Liver (tissue), 9 donors: ENCODE data around the gene CYB5D1. TPM values are rescaled to one million over a fixed set of nuclear protein-coding genes. Genes with fewer than 3 reads are reported as not detected.

Experiments used
- DNase-seq: peaks from one replicate; pipeline ENCODE4 v3.0.0-alpha.2; 2017; ENCODE audit warnings: low spot score
- H3K27ac ChIP-seq, 2 donors: one replicate each; pipeline ENCODE4 v1.7.0; 2013; ENCODE audit warnings: inconsistent platforms in 2 of 2, low read length in 2 of 2, control low read depth in 1 of 2, low read depth in 1 of 2, mild to moderate bottlenecking in 1 of 2
- H3K27me3 ChIP-seq, 4 donors: one replicate each; pipeline versions ENCODE4 v1.6.1 to v1.7.0; 2013; ENCODE audit warnings: low read length in 3 of 4, inconsistent platforms in 1 of 4, mild to moderate bottlenecking in 1 of 4, moderate library complexity in 1 of 4; ENCODE audit not compliant: control insufficient read depth in 4 of 4, insufficient read depth in 4 of 4
- H3K36me3 ChIP-seq, 4 donors: one replicate each; pipeline versions ENCODE4 v1.6.1 to v1.7.0; 2013; ENCODE audit warnings: low read length in 3 of 4, mild to moderate bottlenecking in 3 of 4, low read depth in 1 of 4, moderate library complexity in 1 of 4; ENCODE audit not compliant: control insufficient read depth in 4 of 4, insufficient read depth in 3 of 4
- H3K4me1 ChIP-seq, 4 donors: one replicate each; pipeline versions ENCODE4 v1.6.1 to v1.7.0; 2013; ENCODE audit warnings: low read length in 3 of 4, mild to moderate bottlenecking in 3 of 4, moderate library complexity in 1 of 4; ENCODE audit not compliant: control insufficient read depth in 4 of 4, insufficient read depth in 4 of 4
- H3K4me3 ChIP-seq, 3 donors: one replicate each; pipeline versions ENCODE4 v1.6.1 to v1.7.0; 2013; ENCODE audit warnings: low read length in 3 of 3, control low read depth in 1 of 3, low read depth in 1 of 3, mild to moderate bottlenecking in 1 of 3
- H3K9ac ChIP-seq, 2 donors: one replicate each; pipeline ENCODE4 v1.7.0; 2013; ENCODE audit warnings: low read length in 2 of 2, mild to moderate bottlenecking in 2 of 2, moderate library complexity in 2 of 2, control low read depth in 1 of 2, low read depth in 1 of 2
- H3K9me3 ChIP-seq, 4 donors: one replicate each; pipeline versions ENCODE4 v1.6.1 to v1.7.0; 2013; ENCODE audit warnings: low read length in 3 of 4; ENCODE audit not compliant: control insufficient read depth in 4 of 4
- CTCF ChIP-seq: fragments of 150-350 bp; IDR thresholded peaks from 2 replicates; pipeline ENCODE4 v1.5.1; 2017; ENCODE audit warnings: improper control_type of control experiment, low read depth, low read length; ENCODE audit not compliant: missing input control
- EGR1 ChIP-seq, 2 donors: IDR thresholded peaks; 2 replicates each; pipeline ENCODE4 v1.6.1; 2016 to 2018; ENCODE audit warnings: antibody characterized with exemption in 2 of 2, low read depth in 2 of 2
- FOXA1 ChIP-seq: IDR thresholded peaks from 2 replicates; pipeline ENCODE4 v1.6.1; 2016; ENCODE audit warnings: antibody characterized with exemption
- FOXA2 ChIP-seq: IDR thresholded peaks from 2 replicates; pipeline ENCODE4 v1.6.1; 2016; ENCODE audit warnings: antibody characterized with exemption
- GABPA ChIP-seq, 2 donors: IDR thresholded peaks in 1 of 2; conservative IDR thresholded peaks in 1 of 2; 2 replicates each; pipeline ENCODE4 v1.6.1; 2016; ENCODE audit warnings: antibody characterized with exemption in 2 of 2, mild to moderate bottlenecking in 1 of 2, moderate library complexity in 1 of 2
- HNF4G ChIP-seq: IDR thresholded peaks from 2 replicates; pipeline ENCODE4 v1.6.1; 2016; ENCODE audit warnings: antibody characterized with exemption
- JUND ChIP-seq, 2 donors: IDR thresholded peaks; 2 replicates each; pipeline ENCODE4 v1.6.1; 2016; ENCODE audit warnings: antibody characterized with exemption in 2 of 2
- MAX ChIP-seq: IDR thresholded peaks from 2 replicates; pipeline ENCODE4 v1.6.1; 2016; ENCODE audit warnings: antibody characterized with exemption
- NR2F2 ChIP-seq: IDR thresholded peaks from 2 replicates; pipeline ENCODE4 v1.6.1; 2016; ENCODE audit warnings: antibody characterized with exemption
- REST ChIP-seq: IDR thresholded peaks from 2 replicates; pipeline ENCODE4 v1.6.1; 2016; ENCODE audit warnings: antibody characterized with exemption, mild to moderate bottlenecking
- RXRA ChIP-seq, 2 donors: IDR thresholded peaks; 2 replicates each; pipeline ENCODE4 v1.6.1; 2017 to 2018; ENCODE audit warnings: antibody characterized with exemption in 2 of 2, mild to moderate bottlenecking in 1 of 2
- SP1 ChIP-seq: IDR thresholded peaks from 2 replicates; pipeline ENCODE4 v1.6.1; 2018; ENCODE audit warnings: antibody characterized with exemption, mild to moderate bottlenecking
- TAF1 ChIP-seq: conservative IDR thresholded peaks from 2 replicates; pipeline ENCODE4 v1.6.1; 2016; ENCODE audit warnings: antibody characterized with exemption, mild to moderate bottlenecking
- YY1 ChIP-seq: IDR thresholded peaks from 2 replicates; pipeline ENCODE4 v1.6.1; 2016; ENCODE audit warnings: antibody characterized with exemption, mild to moderate bottlenecking
- ZBTB33 ChIP-seq: IDR thresholded peaks from 2 replicates; pipeline ENCODE4 v1.6.1; 2016; ENCODE audit warnings: antibody characterized with exemption
- WGBS: extraction: QIAGEN DNeasy Blood & Tissue Kit; methylation state at CpG from one replicate; pipeline ENCODE4 v1.1.7; 2013; 5-methylcytosine and 5-hydroxymethylcytosine counted together
- polyA plus RNA-seq, 2 donors: library from polyadenylated mRNA; stranded (reverse) in 1 of 2; unstranded in 1 of 2; fragments of 200-250 nt in 1 of 2; fragments of >200 nt in 1 of 2; fragmentation: Nextera tagmentation in 1 of 2; extraction: Ambion mirVana in 1 of 2; gene quantifications; one replicate each; pipeline versions ENCODE4 v1.2.1 to v1.2.3, GENCODE V29; 2013 to 2015
- total RNA-seq, 2 donors: library from RNA; depleted of rRNA; stranded (reverse); fragments of >200 nt; gene quantifications; one replicate each; pipeline ENCODE4 v1.2.3, GENCODE V29; 2014
- TF ChIP-seq, protein P1 (sequence below): IDR thresholded peaks from 2 replicates; pipeline ENCODE4 v1.6.1; 2016; ENCODE audit warnings: antibody characterized with exemption
- donor health status: healthy.
- donor health status: healthy.
- donor health status: healthy.
- donor health status: healthy.
- donor health status: healthy.

The CYB5D1 gene
- total and polyA plus RNA-seq, 4 donors = 2.5 to 12.0 (median 6.6) TPM

GRCh38 chr17:7830616-7831015 is 27.2 kb upstream of the CYB5D1 start (continued):
- TF ChIP-seq MAX (no peak), JUND (IDR thresholded peaks at IDR 0.05) (no peak)
- TF ChIP-seq, protein P1, sequence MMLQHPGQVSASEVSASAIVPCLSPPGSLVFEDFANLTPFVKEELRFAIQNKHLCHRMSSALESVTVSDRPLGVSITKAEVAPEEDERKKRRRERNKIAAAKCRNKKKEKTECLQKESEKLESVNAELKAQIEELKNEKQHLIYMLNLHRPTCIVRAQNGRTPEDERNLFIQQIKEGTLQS = no peak

DNA sequence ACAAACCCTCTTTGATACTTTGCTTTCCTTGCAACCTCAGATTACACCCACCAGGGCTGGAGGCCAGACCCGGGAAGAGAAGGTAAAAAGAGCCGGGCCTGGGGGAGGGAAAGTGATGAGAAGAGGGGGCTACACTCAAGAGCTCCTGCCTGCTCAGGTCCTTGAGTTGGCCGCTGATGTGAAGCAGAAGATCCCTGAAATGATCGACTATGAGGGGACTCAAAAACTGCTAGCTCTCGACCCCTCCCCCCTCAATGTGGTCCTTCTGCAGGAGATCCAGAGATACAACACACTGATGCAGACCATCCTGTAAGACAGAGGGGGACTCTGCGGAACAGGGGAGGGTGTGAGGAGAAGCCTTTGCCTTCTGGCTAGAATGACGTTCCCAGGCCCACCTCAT is 26.6 kb upstream of the CYB5D1 start:
- no peak overlapping the region for H3K9ac ChIP-seq
- TF ChIP-seq HNF4G (no peak), TAF1 (no peak), FOXA2 (no peak), NR2F2 (no peak), YY1 (no peak), SP1 (no peak), GABPA (IDR thresholded peaks at IDR 0.05 in 1 of 2, conservative IDR thresholded peaks at IDR 0.05 in 1 of 2) (no peak), REST (no peak), EGR1 (IDR thresholded peaks at IDR 0.05; ENCODE audit: low read depth in 2 of 2) (no peak), FOXA1 (no peak), JUND (IDR thresholded peaks at IDR 0.05) (no peak), CTCF (no peak), ZBTB33 (no peak), RXRA (IDR thresholded peaks at IDR 0.05) (no peak)
- TF ChIP-seq, protein P1 = no peak
- 84% methylated on average over 7 of the region's 7 CpGs for WGBS
- H3K36me3 ChIP-seq = no peaks in the 10 kb centered on the region
- H3K4me3 ChIP-seq = no peak overlapping the region
- no peak for DNase-seq
- peaks cover 6 to 26% (median 16%) of the 10 kb centered on the region in 4 donors for H3K4me1 ChIP-seq
- no peak overlapping the region for H3K27ac ChIP-seq
- no peaks in the 10 kb centered on the region for H3K27me3 ChIP-seq
- H3K9me3 ChIP-seq = no peaks in the 10 kb centered on the region
